OCI-LY3 (cell line): ENCODE measurements around the gene ZNF627.

Source experiments
- H2AFZ ChIP-seq: fragments of 200-600, 300-600 bp; shearing (Covaris generic); 2 replicates; pipeline ENCODE4 v1.6.0; 2014; ENCODE audit warnings: antibody characterized with exemption, low read depth, low read length
- H3K27ac ChIP-seq: fragments of 200-600, 300-600 bp; sonication (generic); 2 replicates; pipeline ENCODE4 v1.5.1; 2014; ENCODE audit warnings: mild to moderate bottlenecking, low read length, moderate library complexity, mixed read lengths
- H3K27me3 ChIP-seq: fragments of 200-600, 300-600 bp; sonication (generic); 2 replicates; pipeline ENCODE4 v1.6.1; 2014; ENCODE audit warnings: low read depth, low read length, mixed read lengths
- H3K36me3 ChIP-seq: fragments of 200-600, 300-600 bp; sonication (generic); replicated peaks from 2 replicates; pipeline ENCODE3; 2014; ENCODE audit warnings: low read depth, low read length, mixed read lengths
- H3K4me1 ChIP-seq: fragments of 300-600, 200-600 bp; sonication (generic); 2 replicates; pipeline ENCODE4 v1.6.1; 2014; ENCODE audit warnings: low read length, mixed read lengths
- H3K4me2 ChIP-seq: fragments of 200-600, 300-600 bp; sonication (generic); 2 replicates; pipeline ENCODE4 v1.6.1; 2014; ENCODE audit warnings: low read length, mixed read lengths
- H3K4me3 ChIP-seq: fragments of 300-600, 200-600 bp; sonication (generic); 2 replicates; pipeline ENCODE4 v1.5.1; 2014; ENCODE audit warnings: antibody characterized with exemption, mild to moderate bottlenecking, low read length, moderate library complexity
- H3K79me2 ChIP-seq: fragments of 300-600, 200-600 bp; shearing (Covaris generic); 2 replicates; pipeline ENCODE4 v1.6.1; 2014; ENCODE audit warnings: mild to moderate bottlenecking, low read length, mixed read lengths
- H3K9ac ChIP-seq: fragments of 300-600, 200-600 bp; shearing (Covaris generic); 2 replicates; pipeline ENCODE4 v1.6.0; 2014; ENCODE audit warnings: mild to moderate bottlenecking, low read length, moderate library complexity
- H3K9me3 ChIP-seq: fragments of 200-600, 300-600 bp; shearing (Covaris generic); 2 replicates; pipeline ENCODE4 v1.6.1; 2014; ENCODE audit warnings: low read length, mixed read lengths; ENCODE audit not compliant: insufficient read depth
- H4K20me1 ChIP-seq: fragments of 200-600, 300-600 bp; sonication (generic); 2 replicates; pipeline ENCODE4 v1.6.1; 2016; ENCODE audit warnings: low read length, mixed read lengths; ENCODE audit not compliant: insufficient read depth
- CTCF ChIP-seq: fragments of 200-600, 300-600 bp; sonication (generic); IDR thresholded peaks from 2 replicates; pipeline ENCODE4 v1.5.1; 2014; ENCODE audit warnings: antibody characterized with exemption, low read length, low read depth
- EZH2phosphoT487 ChIP-seq: fragments of 200-600 bp; shearing (Covaris generic); IDR thresholded peaks from 2 replicates; pipeline ENCODE4 v1.6.1; 2018; ENCODE audit warnings: antibody characterized with exemption, mixed run types, low read depth

Gene ZNF627

GRCh38 chr19:11555246-11555645, 42.0 kb upstream of the ZNF627 start:
- Histone ChIP-seq H3K4me3 (no peak overlapping the region), H3K36me3 (peaks cover 20% of the 10 kb centered on the region), H3K9ac (no peak overlapping the region), H3K4me1 (peaks cover 28% of the 10 kb centered on the region), H3K27me3 (no peaks in the 10 kb centered on the region), H3K9me3 (no peaks in the 10 kb centered on the region), H3K4me2 (no peak overlapping the region), H4K20me1 (peaks cover 34% of the 10 kb centered on the region), H3K79me2 (peaks cover 30% of the 10 kb centered on the region), H3K27ac (no peak overlapping the region), H2AFZ (no peak overlapping the region)
- TF ChIP-seq EZH2phosphoT487: no peak
- TF ChIP-seq CTCF: no peak

- TF ChIP-seq EZH2phosphoT487: no peak
- TF ChIP-seq CTCF: no peak
- H3K27ac ChIP-seq: no peak overlapping the region
- peaks cover 34% of the 10 kb centered on the region for H4K20me1 ChIP-seq
- H3K79me2 ChIP-seq: peaks cover 31% of the 10 kb centered on the region
- H3K4me2 ChIP-seq: no peak overlapping the region
- no peak overlapping the region for H3K4me3 ChIP-seq
- no peak overlapping the region for H2AFZ ChIP-seq
- no peaks in the 10 kb centered on the region for H3K27me3 ChIP-seq
- no peaks in the 10 kb centered on the region for H3K9me3 ChIP-seq
- no peak overlapping the region for H3K9ac ChIP-seq
- peaks cover 35% of the 10 kb centered on the region for H3K4me1 ChIP-seq
- peaks cover 20% of the 10 kb centered on the region for H3K36me3 ChIP-seq
Measured at GRCh38 chr19:11556634-11557420, 40.5 kb upstream of the ZNF627 start.

GRCh38 chr19:11558881-11559828, 38.1 kb upstream of the ZNF627 start, which contains the start of gene ELOF1:
Gene ELOF1, minus strand, starts transcription at chr19:11559230. Its CDS starts 4,883 bp downstream, at chr19:11554347.
- H3K79me2 ChIP-seq: peaks cover 31% of the 10 kb centered on the region
- peak within 1 kb of the TSS; percentile 25 for H3K27ac ChIP-seq
- H3K27me3 ChIP-seq: no peaks in the 10 kb centered on the region
- H3K36me3 ChIP-seq: peaks cover 5% of the 10 kb centered on the region
- H3K4me1 ChIP-seq: peaks cover 28% of the 10 kb centered on the region
- peak within 1 kb of the TSS; percentile 79 for H3K4me3 ChIP-seq
- no peaks in the 10 kb centered on the region for H3K9me3 ChIP-seq
- H4K20me1 ChIP-seq: peaks cover 27% of the 10 kb centered on the region; the same call in 1 of the 2 replicates
- peak within 1 kb of the TSS; percentile 86 for H3K4me2 ChIP-seq
- peak within 1 kb of the TSS; percentile 31; the same call in 1 of the 2 replicates for H2AFZ ChIP-seq
- peak within 1 kb of the TSS; percentile 68 for H3K9ac ChIP-seq
- TF ChIP-seq EZH2phosphoT487: no peak
- TF ChIP-seq CTCF: peak; percentile 14; the same call in 1 of the 2 replicates
